Non-pigmented ciliary epithelial cell (primary cell): Measurements from ENCODE around the gene DGAT2L6.

Experiments
- DNase-seq: peaks from one replicate; pipeline ENCODE4 v3.0.0-alpha.2; 2010; ENCODE audit warnings: low read depth

DGAT2L6 gene

GRCh38 chrX:70176938-70177533 is at the start of gene DGAT2L6:
Gene DGAT2L6 (plus strand): TSS chrX:70177483. CDS start chrX:70177583, 100 bp downstream.
- DNase-seq: no peak

- no peak for DNase-seq
Measured at GRCh38 chrX:70128071-70128470, 49.2 kb upstream of the DGAT2L6 start.

GRCh38 chrX:70129816-70130215 is 47.5 kb upstream of the DGAT2L6 start:
- no peak for DNase-seq

GRCh38 chrX:70132224-70132623 is 45.1 kb upstream of the DGAT2L6 start:
- no peak for DNase-seq

- no peak for DNase-seq
Measured at GRCh38 chrX:70132877-70133302, 44.4 kb upstream of the DGAT2L6 start.

- DNase-seq: peak; percentile 42
Measured at GRCh38 chrX:70133303-70134115, 43.8 kb upstream of the DGAT2L6 start, which contains the start of gene IGBP1. Gene IGBP1 (plus strand): TSS chrX:70133447. CDS start chrX:70133948, 501 bp downstream.

- no peak for DNase-seq
Measured at GRCh38 chrX:70134116-70134477, 43.2 kb upstream of the DGAT2L6 start.

GRCh38 chrX:70138622-70139021 is 38.7 kb upstream of the DGAT2L6 start:
- DNase-seq: no peak

- DNase-seq: no peak
Measured at GRCh38 chrX:70139736-70140135, 37.5 kb upstream of the DGAT2L6 start.

GRCh38 chrX:70141373-70141772 is 35.9 kb upstream of the DGAT2L6 start:
- DNase-seq: no peak

GRCh38 chrX:70166601-70167590 is 10.4 kb upstream of the DGAT2L6 start:
- DNase-seq: peak; percentile 35

GRCh38 chrX:70168238-70169188 is 8.8 kb upstream of the DGAT2L6 start:
- peak; percentile 31 for DNase-seq

GRCh38 chrX:70169281-70169680 is 8.0 kb upstream of the DGAT2L6 start:
- DNase-seq: no peak

GRCh38 chrX:70171624-70172023 is 5.7 kb upstream of the DGAT2L6 start:
- DNase-seq: no peak

GRCh38 chrX:70172221-70172620 is 5.1 kb upstream of the DGAT2L6 start:
- DNase-seq: no peak

GRCh38 chrX:70172964-70173363 is 4.3 kb upstream of the DGAT2L6 start:
- no peak for DNase-seq

GRCh38 chrX:70174754-70175153 is 2.5 kb upstream of the DGAT2L6 start:
- no peak for DNase-seq

- no peak for DNase-seq
Measured at GRCh38 chrX:70175338-70175737, 1.9 kb upstream of the DGAT2L6 start.

- DNase-seq: no peak
Measured at GRCh38 chrX:70183091-70183490, 5.8 kb downstream of the DGAT2L6 start.

- no peak for DNase-seq
Measured at GRCh38 chrX:70190225-70190624, 12.9 kb downstream of the DGAT2L6 start.
